ENCODE measurements around the gene SIMC1.
"Not testable (repeated sequence)": the region's sequence is repeated elsewhere in the genome, so short reads cannot be mapped to it uniquely, and the experiment has no call there.

DNA sequence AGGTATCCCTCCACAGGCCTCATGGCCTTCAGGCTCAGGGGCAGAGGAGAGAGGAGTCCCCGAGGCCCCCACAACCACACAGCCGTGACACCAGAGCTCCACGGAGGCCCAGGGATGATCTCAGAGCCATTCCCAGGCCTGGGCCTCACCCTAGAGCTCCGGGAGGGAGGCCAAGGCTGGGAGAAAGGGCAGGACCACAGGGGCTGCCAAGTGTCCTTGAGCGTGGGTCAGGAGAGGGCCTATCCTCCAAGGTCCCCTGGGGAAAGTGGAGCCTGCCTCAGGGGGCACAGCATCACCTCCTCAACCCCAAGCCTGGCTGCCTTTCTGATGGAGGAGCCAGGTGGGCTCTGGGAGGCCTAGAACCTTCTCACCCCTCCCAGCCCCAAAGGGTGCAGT is 45.5 kb upstream of the SIMC1 start:
- not testable (repeated sequence) for TF ChIP-seq EZH2, EZH2phosphoT487 (IDR thresholded peaks at IDR 0.05)
- TF ChIP-seq, protein P1, sequence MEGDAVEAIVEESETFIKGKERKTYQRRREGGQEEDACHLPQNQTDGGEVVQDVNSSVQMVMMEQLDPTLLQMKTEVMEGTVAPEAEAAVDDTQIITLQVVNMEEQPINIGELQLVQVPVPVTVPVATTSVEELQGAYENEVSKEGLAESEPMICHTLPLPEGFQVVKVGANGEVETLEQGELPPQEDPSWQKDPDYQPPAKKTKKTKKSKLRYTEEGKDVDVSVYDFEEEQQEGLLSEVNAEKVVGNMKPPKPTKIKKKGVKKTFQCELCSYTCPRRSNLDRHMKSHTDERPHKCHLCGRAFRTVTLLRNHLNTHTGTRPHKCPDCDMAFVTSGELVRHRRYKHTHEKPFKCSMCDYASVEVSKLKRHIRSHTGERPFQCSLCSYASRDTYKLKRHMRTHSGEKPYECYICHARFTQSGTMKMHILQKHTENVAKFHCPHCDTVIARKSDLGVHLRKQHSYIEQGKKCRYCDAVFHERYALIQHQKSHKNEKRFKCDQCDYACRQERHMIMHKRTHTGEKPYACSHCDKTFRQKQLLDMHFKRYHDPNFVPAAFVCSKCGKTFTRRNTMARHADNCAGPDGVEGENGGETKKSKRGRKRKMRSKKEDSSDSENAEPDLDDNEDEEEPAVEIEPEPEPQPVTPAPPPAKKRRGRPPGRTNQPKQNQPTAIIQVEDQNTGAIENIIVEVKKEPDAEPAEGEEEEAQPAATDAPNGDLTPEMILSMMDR (IDR thresholded peaks at IDR 0.05), result not testable (repeated sequence)
